Femur (tissue), 1 donor: ENCODE results near the gene SPRED3.
A peak's percentile ranks its signal among the peaks of the same experiment; 100 is the strongest.
"Not testable (repeated sequence)": the region's sequence is repeated elsewhere in the genome, so short reads cannot be mapped to it uniquely, and the experiment has no call there.

Source experiments
- DNase-seq: peaks from one replicate; pipeline ENCODE4 v3.0.0-alpha.2; 2017

SPRED3 gene, protein sequence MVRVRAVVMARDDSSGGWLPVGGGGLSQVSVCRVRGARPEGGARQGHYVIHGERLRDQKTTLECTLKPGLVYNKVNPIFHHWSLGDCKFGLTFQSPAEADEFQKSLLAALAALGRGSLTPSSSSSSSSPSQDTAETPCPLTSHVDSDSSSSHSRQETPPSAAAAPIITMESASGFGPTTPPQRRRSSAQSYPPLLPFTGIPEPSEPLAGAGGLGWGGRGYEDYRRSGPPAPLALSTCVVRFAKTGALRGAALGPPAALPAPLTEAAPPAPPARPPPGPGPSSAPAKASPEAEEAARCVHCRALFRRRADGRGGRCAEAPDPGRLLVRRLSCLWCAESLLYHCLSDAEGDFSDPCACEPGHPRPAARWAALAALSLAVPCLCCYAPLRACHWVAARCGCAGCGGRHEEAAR

GRCh38 chr19:38388349-38389100, at the start of gene SPRED3:
TSS of gene SPRED3 (plus strand) at chr19:38388697. CDS start at chr19:38390303, 1,606 bp downstream.
- peak; percentile 46 for DNase-seq

- not testable (repeated sequence) for DNase-seq
Measured at GRCh38 chr19:38339011-38339410, 49.5 kb upstream of the SPRED3 start.

DNA sequence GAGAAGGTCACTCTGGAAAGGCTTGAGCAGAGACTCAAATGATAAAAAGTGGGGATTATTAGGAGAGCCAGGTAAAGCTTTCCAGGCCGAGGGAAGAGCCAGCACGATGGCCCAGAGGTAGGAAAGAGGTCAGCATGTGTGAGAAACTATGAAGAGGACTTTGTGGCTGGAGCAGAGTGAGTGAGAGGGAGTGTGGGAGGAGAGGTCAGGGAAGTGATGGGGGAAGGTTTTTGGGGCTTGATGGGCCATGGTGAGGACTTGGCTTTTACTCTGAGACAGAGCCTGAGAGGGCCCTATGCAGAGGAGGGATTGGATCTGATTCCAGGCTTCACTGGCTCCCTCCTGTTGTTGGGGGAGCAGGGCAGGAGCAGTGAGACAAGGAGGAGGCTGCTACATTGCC, 47.6 kb upstream of the SPRED3 start:
- DNase-seq = no peak

GRCh38 chr19:38346837-38347236, 41.7 kb upstream of the SPRED3 start:
- no peak for DNase-seq

DNA sequence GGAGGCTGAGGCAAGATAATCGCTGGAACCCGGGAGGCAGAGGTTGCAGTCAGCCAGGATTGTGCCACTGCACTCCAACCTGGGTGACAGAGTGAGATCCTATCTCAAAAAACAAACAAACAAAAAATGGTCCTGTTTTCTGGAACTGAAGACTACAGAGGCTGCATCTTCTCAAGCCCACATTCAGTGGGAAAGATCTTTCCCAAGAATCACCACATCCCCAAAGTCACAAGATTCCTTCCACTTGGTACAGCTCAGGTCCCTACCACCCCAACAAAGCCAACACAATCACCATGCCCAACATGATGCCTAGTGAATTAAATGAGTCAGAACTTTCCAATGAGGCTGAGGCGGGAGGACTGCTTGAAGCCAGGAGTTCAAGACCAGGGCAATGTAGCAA, 37.6 kb upstream of the SPRED3 start:
- no peak for DNase-seq

GRCh38 chr19:38351865-38352395, 36.6 kb upstream of the SPRED3 start:
- no peak for DNase-seq

GRCh38 chr19:38352611-38353010, 35.9 kb upstream of the SPRED3 start:
- DNase-seq = no peak

- no peak for DNase-seq
Measured at GRCh38 chr19:38355728-38356725, 32.5 kb upstream of the SPRED3 start.

- DNase-seq = no peak
Measured at GRCh38 chr19:38358071-38358470, 30.4 kb upstream of the SPRED3 start.

- DNase-seq = no peak
Measured at GRCh38 chr19:38359242-38360021, 29.1 kb upstream of the SPRED3 start.

GRCh38 chr19:38360351-38360750, 28.1 kb upstream of the SPRED3 start:
- DNase-seq = no peak

- DNase-seq = no peak
Measured at GRCh38 chr19:38360839-38361631, 27.5 kb upstream of the SPRED3 start.

DNA sequence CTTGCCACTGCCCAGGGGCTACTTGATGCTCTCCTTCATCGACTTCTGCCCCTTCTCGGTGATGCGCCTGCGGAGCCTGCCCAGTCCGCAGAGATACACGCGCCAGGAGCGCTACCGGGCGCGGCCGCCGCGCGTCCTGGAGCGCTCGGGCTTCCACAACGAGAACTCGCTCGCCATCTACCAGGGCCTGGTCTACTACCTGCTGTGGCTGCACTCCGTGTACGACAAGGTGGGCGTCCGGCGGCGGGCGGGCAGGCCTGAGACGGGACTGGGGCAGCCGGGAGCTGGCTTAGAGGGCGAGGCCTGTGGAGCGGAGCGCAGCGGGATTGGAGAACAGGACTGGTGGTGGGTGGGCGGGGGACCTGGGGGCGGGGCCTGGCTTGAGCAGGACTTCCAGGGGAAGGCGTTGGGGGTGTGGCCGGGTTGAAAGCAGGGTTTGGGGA, 26.8 kb upstream of the SPRED3 start:
- peak; percentile 88 for DNase-seq

DNA sequence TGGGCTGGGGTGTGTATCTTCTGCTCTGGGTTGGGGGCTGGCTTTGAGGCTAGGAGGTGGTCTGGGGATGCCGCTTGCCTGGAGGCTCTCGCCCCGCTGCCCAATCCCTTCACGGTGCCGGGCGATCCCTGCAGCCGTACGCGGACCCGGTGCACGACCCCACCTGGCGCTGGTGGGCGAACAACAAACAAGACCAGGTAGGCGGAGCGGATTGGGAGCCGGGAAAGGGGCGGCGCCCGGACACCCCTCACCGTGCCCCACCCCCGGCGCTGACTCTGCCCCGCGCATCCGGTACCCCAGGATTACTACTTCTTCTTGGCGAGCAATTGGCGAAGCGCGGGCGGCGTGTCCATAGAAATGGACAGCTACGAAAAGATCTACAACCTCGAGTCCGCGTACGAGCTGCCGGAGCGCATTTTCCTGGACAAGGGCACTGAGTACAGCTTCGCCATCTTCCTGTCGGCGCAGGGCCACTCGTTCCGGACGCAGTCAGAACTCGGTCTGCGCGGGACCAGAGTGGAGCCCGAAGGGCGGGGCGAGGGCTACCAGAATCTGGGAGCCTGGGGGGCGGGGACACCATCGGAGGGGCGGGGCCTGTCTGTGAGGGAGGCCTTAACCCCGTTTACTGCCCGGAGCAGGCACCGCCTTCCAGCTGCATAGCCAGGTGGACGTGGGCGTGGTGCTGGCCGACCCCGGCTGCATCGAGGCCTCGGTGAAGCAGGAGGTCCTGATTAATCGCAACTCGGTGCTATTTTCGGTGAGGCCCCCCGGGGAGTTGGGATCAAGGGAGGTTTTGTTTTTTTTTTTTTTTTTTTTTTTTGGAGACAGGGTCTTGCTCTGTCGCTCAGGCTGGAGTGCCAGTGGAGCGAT, 26.2 kb upstream of the SPRED3 start:
- DNase-seq = peak; percentile 70

DNA sequence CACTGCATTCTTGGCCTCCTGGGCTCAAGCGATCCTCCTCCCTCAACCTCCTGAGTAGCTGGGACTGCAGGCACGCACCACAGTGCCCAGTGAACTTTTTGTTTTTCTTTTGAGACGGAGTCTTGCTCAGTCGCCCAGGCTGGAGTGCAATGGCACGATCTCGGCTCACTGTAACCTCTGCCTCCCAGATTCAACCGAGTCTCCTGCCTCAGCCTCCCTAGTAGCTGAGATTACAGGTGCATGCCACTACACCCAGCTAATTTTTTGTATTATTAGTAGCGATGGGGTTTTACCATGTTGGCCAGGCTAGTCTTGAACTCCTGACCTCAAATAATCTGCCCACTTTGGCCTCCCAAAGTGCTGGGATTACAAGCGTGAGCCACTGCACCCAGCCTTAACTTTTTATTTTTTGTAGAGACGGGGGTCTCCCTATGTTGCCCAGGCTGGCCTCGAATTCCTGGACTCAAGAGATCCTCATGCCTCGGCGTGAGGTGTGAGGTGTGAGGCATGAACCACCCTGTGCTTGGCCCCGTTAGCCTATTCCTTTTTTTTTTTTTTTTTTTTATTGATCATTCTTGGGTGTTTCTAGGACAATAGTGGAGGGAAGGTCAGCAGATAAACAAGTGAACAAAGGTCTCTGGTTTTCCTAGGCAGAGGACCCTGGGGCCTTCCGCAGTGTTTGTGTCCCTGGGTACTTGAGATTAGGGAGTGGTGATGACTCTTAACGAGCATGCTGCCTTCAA, 25.4 kb upstream of the SPRED3 start:
- DNase-seq = not testable (repeated sequence)

DNA sequence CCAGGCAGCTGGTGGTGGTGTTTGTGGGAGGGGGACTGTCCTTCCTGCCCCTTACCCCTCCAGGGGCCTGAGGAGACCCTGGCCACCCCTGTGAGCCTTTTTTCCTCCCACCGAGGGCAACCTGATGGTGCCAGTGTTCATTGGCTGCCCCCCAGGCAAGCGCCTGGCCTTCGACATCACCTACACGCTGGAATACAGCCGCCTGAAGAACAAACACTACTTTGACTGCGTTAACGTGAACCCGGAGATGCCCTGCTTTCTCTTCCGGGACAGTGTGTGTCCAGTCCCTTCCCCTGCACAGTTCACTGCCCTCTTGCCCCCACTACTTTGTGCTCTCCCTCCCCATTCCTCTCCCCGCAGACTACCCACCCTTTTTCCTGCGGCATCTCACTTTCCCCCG, 21.5 kb upstream of the SPRED3 start:
- DNase-seq = no peak

DNA sequence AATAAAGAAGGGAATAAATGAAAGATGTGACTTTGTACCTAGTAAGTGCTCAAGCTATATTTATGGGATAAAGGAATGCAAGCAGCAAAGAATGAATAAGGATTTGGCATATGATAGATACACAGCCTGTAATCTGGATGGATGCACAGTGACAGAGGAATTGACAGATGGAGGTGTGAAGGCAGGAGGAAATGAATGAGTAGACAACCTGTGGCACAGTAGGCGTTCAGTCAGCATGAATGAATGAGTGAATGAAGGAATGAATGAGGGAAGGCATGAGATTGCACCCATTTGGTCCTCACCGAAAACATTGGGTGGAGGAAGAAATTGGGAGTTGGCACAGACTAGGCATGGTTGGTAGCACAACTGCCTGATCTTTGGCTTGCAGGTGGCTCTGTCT, 18.9 kb upstream of the SPRED3 start:
- no peak for DNase-seq

GRCh38 chr19:38370299-38370698, 18.2 kb upstream of the SPRED3 start:
- DNase-seq = no peak

GRCh38 chr19:38371081-38371480, 17.4 kb upstream of the SPRED3 start:
- no peak for DNase-seq
